HG02870 (cell line): ENCODE data around the gene CPN2.

Source experiments
- ATAC-seq: cut with Tn5 transposase; IDR thresholded peaks from one replicate; pipeline ENCODE4 v1.9.1; 2021; ENCODE audit warnings: mild to moderate bottlenecking, moderate library complexity; ENCODE audit not compliant: unreplicated experiment

CPN2 gene

DNA sequence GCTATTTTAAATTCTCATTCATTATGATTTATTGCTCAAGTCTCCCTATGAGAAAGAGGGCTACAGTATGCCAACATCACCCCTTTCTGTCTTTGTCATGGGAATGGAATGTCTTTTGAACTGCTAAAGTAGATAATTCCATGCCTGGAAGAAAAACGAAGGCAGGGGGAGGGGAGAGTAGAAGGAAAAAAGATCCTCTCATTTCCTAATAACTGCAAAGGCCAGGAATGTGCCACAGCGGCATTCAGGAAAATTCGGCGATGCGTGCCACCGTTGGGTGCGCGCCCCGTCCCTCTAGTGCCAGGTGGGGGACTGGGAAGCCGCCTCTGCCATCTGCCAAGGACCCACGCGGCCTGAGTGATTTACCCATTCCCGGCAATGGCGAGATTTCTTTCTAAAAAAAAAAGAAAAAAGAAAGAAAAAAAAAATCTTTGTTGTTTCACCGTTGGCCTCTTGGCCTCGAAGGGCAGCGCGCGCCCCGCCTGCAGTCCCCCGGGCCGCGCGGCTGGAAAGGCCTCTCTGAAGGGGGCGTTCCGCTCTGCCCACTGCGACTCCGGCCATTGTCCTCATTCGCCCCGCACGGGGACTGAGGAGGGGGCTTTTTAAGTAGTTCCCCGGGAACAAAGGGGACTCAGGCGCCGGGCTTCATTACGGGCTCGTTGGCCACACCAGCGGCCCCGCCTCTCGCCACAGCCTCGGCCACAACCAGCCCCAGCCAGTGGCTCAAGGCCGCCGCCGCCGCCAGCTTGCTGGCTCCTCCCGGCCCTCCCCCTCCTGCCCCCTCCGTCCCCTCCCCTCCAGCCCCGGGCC is 54.5 kb downstream of the CPN2 start:
- no peak for ATAC-seq

GRCh38 chr3:194294895-194295214 is 56.3 kb downstream of the CPN2 start:
- ATAC-seq, result no peak

GRCh38 chr3:194294199-194294894 is 56.8 kb downstream of the CPN2 start:
- ATAC-seq, result no peak

- ATAC-seq, result no peak
These were observed 57.5 kb downstream of the CPN2 start for GRCh38 chr3:194293546-194294198.

GRCh38 chr3:194292331-194292730 is 58.8 kb downstream of the CPN2 start:
- no peak for ATAC-seq
